Fibroblast of skin of left biceps (primary cell): ENCODE data around the gene RSU1.

Experiments
- DNase-seq, 2 experiments: peaks; one replicate each; pipeline ENCODE4 v3.0.0-alpha.2; 2013; ENCODE audit warnings: low read depth in 2 of 2

Gene RSU1

DNA sequence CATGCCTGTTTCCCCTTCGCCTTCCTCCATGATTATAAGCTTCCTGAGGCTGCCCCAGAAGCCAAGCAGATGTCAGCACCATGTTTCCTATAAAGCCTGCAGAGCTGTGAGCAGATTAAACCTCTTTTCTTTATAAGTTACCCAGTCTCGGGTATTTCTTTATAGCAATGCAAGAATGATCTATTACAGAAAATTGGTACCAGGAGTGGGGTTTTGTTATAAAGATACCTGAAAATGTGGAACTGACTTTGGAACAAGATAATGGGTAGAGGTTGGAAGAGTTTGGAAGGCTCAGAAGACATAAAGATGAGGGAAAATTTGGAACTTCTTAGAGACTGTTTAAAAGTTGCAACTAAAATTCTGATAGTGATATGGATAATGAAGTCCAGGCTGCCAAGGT lies 4.8 kb upstream of the RSU1 start:
- DNase-seq: no peak

DNA sequence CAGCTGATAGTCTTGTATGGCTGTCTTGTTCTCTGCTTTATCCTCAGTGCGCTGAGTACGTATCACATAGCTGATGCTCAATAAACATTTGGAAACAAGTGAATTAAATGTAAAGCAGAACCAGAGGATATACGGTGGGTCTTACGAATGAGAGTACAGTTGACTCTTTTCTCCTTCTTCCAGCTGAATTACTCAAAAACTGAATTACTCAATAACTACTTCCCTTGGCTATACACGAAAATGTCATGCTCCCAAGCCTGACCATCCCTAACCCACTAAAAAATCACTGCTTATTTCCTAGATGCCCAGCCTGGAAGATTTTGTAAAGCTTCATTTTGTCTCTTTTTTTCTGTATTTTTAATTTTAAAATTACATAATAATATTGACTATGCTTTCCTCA lies 3.2 kb upstream of the RSU1 start:
- DNase-seq: no peak

DNA sequence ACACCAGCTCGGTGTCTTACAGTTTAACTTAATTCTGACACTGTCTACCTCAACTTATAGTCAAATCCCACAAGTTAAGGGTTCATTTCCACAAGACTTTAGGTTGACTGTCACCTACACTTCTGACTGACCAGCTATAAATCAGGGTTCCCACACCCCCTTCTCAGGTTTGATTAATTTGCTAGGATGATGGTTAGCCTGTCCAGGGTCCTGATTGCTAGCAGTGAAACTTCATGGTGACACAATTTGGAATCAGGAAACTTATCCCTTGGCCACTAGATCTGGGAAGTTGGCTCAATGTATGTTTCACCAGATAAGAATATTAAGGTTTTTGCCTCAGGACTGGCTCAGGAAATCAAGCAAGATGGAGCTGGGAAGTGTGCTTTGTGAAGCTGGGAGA lies 2.8 kb upstream of the RSU1 start:
- no peak for DNase-seq

DNA sequence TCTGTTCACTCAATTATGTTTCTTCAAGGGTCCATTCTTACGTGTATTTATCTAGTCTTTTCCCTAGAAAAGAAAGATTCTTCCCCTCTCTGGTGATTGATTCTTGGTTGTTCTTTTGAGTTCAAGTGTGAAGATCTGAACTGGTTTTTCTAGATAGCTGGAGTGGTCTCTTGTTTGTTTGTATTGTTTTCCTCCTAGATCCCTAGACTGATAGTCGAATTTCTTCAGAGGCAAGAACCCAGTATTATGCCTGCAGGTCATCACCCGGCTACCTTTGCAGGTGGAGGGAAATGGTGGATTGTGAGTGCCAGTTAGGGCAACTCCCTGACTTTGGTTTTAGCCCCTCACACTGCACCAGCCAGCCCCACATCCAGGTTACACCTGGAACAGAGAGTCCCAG lies 2.2 kb upstream of the RSU1 start:
- no peak for DNase-seq

DNA sequence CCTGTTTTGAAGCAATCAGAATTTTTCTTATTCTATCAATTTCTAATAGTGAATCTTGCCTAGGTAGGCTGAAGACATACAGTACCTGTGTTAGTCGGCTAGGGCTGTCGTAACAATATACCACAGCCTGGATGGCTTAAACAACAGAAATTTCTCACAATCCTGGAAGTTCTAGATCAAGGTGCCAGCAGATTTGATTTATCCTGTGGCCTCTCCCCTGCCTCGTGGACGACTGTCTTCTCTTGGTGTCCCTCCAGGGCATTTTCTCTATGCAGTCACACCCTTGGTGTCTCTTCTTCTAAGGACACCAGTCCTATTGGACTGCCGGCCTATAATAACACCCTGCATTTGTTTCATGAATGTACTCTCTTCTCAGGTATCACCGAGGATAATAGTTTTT lies 1.8 kb upstream of the RSU1 start:
- no peak for DNase-seq

DNA sequence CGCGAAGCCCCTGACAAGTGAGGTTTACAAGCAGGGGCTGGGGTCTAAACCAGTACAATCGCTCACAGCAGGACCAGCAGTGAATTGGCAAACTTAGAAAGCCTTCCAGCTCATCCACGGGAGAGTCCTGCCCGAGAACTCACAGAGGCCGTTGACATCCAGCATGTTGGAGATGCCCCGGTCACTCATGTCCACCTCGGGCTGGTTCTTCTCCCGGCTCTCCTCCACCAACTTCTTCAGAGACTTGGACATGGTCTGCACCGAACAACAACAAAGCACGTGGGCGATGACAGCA lies 447 bp downstream of the RSU1 start:
- DNase-seq: no peak

DNA sequence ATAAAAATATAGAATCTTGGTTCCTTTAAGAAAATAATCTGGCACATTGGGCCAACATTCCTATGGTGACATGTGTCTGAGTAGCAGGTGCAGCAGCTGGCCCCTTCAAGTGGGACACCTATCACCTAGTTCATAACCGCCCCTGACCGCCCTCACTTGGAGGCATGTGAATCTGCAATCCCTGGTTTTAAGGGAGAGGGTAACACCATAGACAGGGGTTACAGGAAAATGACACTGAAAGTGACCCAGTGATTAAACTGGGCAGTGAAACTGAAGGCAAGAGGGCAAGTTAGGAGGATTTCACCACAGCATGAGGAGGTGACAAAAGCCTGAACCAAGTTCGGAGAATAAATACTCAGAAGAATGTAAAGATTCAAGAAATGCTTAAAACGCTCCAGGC lies 1.1 kb downstream of the RSU1 start:
- no peak for DNase-seq

DNA sequence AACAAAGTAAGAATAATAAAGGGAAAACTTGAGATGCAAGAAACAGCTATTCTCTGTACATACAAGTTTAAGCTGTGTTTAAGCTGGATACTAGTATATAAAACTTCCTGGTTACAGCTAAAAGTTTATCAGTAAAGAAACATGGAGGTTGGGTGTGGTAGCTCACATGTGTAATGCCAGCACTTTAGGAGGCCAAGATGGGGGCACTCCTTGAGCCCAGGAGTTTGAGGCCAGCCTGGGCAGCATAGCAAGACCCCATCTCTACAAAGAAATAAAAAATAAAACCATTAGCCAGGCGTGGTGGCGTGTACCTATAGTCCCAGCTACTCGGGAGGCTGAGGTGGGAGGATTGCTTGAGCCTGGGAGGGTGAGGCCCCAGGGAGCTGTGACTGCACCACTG lies 3.2 kb downstream of the RSU1 start:
- no peak for DNase-seq

DNA sequence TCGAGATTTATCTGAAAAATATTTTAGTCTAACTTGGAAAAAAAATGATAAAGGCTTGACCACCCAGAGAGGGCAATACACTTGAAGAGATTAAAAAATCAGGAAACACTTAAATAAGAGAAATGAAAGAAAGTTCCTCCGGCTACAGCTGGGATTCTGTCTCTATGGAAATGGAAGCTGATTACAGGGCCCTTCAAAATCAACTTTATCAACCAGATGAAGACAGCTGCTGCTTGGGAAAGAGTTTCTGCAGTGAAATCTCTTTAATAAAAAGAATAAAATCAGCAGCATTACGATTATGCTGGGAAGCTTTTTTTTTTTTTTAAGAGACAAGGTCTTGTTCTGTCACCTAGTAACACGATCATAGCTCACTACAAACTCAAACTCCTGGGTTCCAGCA lies 4.5 kb downstream of the RSU1 start:
- no peak for DNase-seq

DNA sequence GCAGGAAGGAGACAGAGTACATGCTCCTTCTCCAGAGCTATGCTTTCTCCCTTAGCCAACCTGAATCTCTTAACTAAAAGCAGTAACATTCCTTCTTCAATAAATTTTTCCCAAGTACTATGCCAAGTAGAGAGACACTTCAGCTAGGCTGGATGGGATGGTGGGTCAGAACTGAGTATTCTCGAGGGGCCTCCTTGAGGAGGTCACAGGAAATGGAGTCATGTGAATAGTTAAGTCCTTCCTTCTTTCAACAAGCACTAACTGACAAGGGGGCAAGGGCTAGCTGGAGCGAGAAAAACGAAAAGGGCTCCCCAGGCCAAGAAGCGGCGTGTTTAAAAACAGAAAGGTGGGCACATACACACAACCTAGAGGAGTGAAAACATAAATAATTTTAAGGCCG lies 5.5 kb downstream of the RSU1 start:
- DNase-seq: no peak

DNA sequence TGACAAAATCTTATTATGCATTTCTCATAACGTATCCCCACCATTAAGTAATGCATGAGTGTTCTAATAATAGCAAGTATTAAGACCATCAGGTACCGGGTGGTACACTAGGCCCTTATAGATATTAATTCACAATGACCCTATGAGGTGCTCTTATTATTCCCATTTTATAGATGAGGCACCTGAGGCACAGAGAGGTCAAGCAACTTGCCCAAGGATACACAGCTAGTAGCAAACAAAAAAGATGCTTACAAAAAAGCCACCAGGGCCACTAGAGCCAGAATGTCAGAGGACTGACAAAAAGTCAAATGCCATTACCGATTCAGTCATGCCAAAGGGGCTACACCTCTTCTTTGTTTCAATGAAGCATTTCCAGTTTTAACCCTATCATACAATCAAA lies 5.9 kb downstream of the RSU1 start:
- no peak for DNase-seq

DNA sequence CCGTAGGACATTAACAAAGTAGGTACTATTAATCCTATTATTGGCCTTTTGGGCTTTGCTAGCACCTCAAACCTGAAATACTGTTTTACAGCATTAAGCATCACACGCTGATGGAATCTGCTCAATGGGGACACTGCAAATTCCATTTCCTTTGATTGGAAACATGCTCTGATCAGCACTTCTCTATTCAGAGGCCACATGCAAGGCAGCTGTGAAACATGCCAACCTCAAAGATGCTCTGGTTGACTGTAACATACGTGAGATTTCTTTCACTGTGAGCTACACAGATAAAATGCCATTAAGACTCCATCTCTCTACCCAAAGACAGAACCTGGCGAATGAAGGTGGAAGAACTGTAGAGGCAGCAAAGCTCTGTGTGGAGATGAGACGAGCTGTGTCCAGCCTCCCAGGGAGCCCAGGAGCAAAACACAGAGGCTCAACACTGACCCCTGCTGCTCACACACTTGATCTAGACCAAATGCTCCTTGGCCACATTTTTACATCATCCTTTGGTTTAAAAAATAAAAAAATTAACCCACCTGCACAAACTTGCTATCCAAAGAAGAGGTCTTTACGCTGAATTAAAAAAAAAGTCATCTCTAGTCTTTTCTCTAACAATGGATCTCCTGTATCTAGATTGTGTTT lies 8.0 kb downstream of the RSU1 start:
- no peak for DNase-seq

DNA sequence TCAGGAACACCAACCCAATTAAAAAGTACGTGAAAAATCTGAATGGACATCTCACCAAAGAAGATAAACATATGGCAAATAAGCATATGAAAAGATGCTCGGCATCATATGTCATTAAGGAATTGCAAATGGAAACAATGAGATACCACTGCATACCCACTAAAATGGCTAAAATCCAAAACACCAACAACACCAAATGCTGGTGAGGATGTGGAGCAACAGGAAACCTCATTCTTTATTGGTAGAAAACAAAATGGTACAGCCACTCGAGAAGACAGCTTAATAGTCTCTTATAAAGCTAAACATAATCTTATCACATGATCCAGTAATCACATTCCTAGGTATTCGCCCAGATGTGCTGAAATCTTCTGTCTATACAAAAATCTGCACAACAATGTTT lies 13.1 kb downstream of the RSU1 start:
- DNase-seq: no peak

DNA sequence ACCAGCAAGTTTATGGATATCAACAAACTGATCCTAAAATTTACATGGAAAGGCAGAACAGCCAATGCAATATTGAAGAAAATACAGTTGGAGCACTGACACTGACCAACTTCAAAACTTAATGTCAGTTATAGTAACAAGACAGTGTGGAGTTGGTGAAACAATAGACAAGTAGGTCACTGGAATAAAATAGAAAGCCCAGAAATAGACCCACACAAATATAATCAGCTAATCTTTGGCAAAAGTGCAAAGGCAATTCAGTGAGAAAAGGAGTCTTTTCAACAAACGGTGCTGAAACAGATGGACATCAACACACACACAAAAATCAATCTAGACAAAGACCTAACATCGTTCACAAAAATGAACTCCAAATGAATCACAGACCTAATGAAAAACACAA lies 13.8 kb downstream of the RSU1 start:
- no peak for DNase-seq

DNA sequence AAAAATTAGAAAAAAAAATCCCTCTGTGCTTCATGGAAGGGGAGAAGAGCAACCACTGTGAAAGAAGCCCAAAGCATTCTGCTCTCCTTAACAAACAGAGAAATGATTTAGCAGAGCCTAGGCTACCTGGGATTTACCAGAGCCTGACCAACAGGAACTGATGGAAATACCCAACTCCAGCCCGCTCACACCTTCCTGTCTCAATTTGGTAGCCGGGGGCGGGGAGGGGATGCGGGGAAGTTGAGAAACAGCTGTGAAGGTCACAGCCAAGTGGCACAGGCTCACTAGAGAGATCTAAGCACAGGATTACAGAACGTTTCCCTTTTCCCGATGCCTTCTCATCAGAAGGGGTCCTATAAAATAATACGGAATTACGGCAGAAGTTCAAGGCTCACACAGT lies 17.6 kb downstream of the RSU1 start:
- DNase-seq: no peak

DNA sequence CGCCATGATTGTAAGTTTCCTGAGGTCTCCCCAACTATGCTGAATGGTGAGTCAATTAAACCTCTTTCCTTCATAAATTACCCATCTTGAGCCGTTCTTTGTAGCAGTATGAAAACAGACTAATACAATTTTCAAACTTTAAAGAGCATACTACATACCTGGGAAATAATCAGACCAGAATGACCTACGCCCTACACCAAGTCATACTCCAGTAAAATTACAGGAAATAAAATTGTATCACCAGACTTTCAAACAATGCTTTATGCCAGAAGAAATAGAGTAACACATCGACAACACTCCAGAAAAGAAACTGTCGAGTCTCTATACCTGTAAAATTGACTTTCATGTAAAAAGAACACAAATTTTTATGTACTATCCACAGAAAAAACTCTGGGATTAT lies 18.7 kb downstream of the RSU1 start:
- no peak for DNase-seq

DNA sequence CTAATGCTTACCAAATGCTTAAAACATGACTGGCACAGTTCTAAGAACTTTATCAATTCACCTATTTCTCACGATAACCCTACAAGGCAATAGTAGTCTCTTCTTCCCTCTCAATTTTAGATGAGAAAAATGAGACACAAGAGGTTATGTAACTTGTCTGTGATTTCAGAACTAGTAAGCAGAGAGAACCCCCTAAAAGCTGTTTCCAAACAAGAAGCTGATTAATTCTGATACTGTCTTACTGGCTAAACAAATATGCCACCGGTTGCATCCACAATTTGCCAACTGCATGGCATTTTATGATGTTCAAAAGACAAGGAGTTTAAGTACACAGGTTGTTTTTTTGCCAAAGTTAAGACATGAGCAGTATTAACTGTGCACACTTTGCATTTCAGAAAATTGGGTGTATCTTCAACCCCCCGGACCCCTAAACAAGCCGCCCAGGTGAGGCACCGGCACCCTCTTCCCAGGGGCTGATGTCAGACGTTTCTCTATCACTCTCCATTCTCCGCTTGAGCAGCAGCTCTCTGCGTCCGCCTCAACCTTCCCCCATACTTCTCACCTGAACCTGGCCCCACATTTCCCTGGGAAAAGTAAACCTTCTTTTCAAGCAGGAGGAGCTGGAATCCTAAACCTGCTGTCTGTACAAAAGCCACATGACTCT lies 21.7 kb downstream of the RSU1 start:
- DNase-seq: no peak

DNA sequence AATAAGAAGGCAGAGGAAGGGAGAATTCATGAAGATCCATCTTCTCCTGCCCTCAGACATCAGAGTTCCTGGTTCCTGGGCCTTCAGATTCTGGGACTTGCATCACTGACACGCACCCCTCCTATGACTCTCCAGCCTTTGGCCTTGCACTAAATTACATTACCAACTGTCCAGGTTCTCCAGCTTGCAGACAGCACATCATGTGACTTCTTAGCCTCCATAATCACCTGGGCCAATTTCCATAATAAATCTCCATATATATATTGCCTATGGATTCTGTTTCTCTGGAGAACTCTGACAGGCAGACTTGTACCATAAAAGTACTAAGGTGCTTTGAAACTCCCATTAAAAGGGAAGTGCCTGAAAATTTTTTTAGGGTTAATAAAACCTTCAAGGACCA lies 23.2 kb downstream of the RSU1 start:
- DNase-seq: no peak

DNA sequence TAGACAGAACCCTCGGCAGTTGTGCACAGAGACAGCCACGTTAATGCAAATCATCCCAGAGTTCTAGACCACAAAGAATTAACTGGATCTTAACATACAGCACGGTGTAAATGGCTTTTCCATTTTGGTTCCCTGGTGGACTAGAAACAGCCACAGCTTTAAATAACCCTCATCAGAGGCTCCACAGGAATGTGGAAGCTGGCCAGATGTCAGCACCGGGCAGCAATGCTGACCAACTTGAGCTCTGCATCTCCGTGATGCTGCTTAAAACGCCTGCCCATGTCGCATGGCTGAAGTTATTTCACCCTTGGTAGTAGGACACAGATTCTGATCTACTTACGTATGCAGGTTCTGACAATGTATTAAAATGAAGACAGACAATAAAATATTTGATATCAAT lies 24.5 kb downstream of the RSU1 start:
- no peak for DNase-seq

DNA sequence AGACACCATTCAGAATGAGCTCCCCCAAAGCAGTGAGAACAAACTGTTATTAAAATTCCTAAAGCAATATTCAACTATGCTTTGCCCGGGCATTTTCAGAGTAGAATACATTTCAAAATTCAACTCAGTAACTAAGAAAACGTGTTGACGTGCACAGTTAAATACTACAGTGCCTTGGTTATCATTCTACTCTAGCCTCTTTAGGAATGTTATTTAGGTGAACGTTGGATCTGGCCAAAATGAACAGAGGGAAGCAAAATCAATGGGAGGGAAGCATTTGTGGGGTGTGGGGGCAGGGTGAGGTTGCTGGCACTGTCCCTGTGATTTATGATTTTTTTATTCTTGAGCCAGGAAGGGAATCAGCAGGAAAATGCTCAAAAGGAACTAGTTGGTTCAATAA lies 27.5 kb downstream of the RSU1 start:
- DNase-seq: no peak

DNA sequence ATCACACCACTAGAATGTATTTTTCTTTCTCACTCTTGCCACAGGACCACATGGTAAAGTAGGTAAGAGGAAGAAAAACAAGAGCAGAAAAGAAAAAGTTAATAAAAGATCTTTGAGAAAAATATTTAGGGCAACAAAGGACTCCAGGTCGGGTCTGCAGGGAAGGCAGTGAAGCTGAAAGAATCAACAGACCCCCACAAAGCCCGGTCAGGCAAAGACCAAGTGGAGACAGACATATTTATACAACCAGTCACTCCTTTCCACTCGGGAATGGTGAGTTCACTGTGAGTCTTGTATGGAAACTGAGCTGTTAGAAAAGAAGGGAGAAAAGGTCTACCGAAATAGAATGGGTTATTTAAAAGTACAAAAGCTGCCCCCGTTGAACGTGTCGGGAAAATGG lies 28.0 kb downstream of the RSU1 start:
- DNase-seq: no peak

DNA sequence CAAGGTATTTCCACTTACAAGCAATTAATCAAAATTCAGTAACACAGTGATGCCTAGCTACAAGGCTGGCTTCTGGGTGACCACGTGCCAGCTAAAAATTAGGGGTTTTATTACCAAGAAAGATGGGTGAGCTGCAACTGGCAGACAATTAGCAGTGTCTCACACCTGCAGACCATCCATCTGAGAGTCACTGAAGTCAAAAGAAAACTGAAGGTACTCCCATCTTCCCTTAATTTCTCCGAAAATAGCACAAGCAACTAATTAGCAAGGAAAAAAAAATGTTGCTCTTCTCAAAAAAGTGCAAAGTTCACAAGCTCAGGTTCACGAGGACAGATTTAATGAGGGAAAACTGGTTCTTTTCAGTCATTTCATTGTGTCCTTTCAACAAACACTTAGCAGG lies 28.4 kb downstream of the RSU1 start:
- no peak for DNase-seq

DNA sequence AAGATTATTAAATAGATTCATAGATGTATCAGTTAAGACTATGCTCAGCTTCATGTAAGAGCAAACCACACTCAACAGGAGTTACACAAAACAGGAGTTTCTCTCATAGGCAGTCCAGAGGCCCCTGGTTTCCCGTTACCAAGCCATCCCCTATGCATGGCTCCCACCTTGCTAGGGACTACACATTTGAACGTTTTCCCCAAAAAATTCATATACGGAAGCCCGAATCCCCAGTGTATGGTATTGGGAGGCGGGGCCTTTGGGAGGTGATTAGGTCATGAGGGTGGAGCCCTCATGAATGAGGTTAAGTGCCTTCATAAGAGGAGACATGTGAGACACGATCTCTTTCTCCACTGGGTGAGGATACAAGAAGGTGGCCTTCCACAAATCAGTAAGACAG lies 29.1 kb downstream of the RSU1 start:
- DNase-seq: no peak

DNA sequence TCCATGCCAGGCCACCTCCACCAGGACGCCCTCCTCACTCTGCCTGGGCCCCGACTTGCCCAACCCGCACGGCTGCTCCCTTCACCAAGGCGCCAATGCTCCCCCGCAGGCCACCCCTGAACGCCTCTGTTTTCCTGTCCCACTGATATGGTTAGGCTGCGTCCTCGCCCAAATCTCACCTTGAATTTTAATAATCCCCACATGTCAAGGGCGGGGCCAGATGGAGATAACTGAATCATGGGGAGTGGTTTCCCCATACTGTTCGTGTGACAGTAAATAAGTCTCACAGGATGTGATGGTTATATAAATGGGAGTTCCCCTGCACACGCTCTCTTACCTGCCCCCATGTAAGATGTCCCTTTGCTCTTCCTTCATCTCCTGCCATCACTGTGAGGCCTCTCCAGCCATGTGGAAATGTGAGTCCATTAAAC lies 29.8 kb downstream of the RSU1 start:
- no peak for DNase-seq
